Epithelial cell of esophagus (primary cell): Measurements from ENCODE around the gene PEMT.

Experiments
- DNase-seq: peaks from one replicate; pipeline ENCODE4 v3.0.0; 2010; ENCODE audit warnings: low read depth
- H3K4me3 ChIP-seq: 2 replicates; pipeline ENCODE4 v1.5.1; 2011; ENCODE audit warnings: mild to moderate bottlenecking, low read length, control low read depth
- CTCF ChIP-seq: IDR thresholded peaks from 2 replicates; pipeline ENCODE4 v1.5.1; 2011; ENCODE audit warnings: low read depth, mild to moderate bottlenecking, low read length, control low read depth, inconsistent platforms; ENCODE audit not compliant: insufficient read depth; ENCODE audit errors: missing control alignments

Gene PEMT

GRCh38 chr17:17577373-17577772 lies 14.1 kb downstream of the PEMT start:
- no peak overlapping the region for H3K4me3 ChIP-seq
- no peak for TF ChIP-seq CTCF
- no peak for DNase-seq

GRCh38 chr17:17576772-17577234 lies 14.7 kb downstream of the PEMT start:
- no peak for DNase-seq
- no peak overlapping the region for H3K4me3 ChIP-seq
- no peak for TF ChIP-seq CTCF

GRCh38 chr17:17575360-17576251 lies 15.9 kb downstream of the PEMT start:
- peak; percentile 24 for DNase-seq
- no peak for TF ChIP-seq CTCF
- no peak overlapping the region for H3K4me3 ChIP-seq

- no peak for DNase-seq
- no peak for TF ChIP-seq CTCF
- no peak overlapping the region for H3K4me3 ChIP-seq
These were observed 17.6 kb downstream of the PEMT start for GRCh38 chr17:17573912-17574311.

- TF ChIP-seq CTCF, result no peak
- H3K4me3 ChIP-seq, result no peak overlapping the region
- no peak for DNase-seq
These were observed 19.3 kb downstream of the PEMT start for GRCh38 chr17:17572010-17572785.

- no peak for DNase-seq
- TF ChIP-seq CTCF, result no peak
These were observed 20.5 kb downstream of the PEMT start for GRCh38 chr17:17570798-17571716.

More at GRCh38 chr17:17570798-17571716, 20.5 kb downstream of the PEMT start:
- H3K4me3 ChIP-seq, result no peak overlapping the region
